Mononuclear cell (primary cell): ENCODE measurements around the gene MS4A8. TPM values are rescaled to one million over a fixed set of nuclear protein-coding genes. Genes with fewer than 3 reads are reported as not detected.

Source experiments
- total RNA-seq: library from RNA; depleted of rRNA; stranded (reverse); fragments of >200 nt; gene quantifications from one replicate; pipeline ENCODE4 v1.2.3, GENCODE V29; 2012

The MS4A8 gene
- total RNA-seq, 1 donor = not detected

Other genes with a start within 250 kb of the MS4A8 start
- gene MS4A1, start 243.8 kb upstream of the MS4A8 start, total RNA-seq = 145 TPM
- not detected for gene MS4A12, start 206.8 kb upstream of the MS4A8 start, total RNA-seq
- not detected for gene MS4A13, start 184.2 kb upstream of the MS4A8 start, total RNA-seq
- not detected for gene MS4A18, start 25.1 kb downstream of the MS4A8 start, total RNA-seq
- not detected for gene MS4A15, start 57.3 kb downstream of the MS4A8 start, total RNA-seq
- gene MS4A10, start 85.7 kb downstream of the MS4A8 start, total RNA-seq = not detected
- 3.8 TPM for gene CCDC86, start 142.5 kb downstream of the MS4A8 start, total RNA-seq
- 0.52 TPM for gene PTGDR2, start 156.3 kb downstream of the MS4A8 start, total RNA-seq
- gene ZP1, start 167.9 kb downstream of the MS4A8 start, total RNA-seq = not detected
- gene PRPF19, start 207.0 kb downstream of the MS4A8 start, total RNA-seq = 32.0 TPM
- 24.0 TPM for gene TMEM109, start 214.5 kb downstream of the MS4A8 start, total RNA-seq
- 0.42 TPM for gene TMEM132A, start 224.8 kb downstream of the MS4A8 start, total RNA-seq